T-helper 22 cell (primary cell): ENCODE measurements around the gene PSMD2.
A peak's percentile ranks its signal among the peaks of the same experiment; 100 is the strongest.
"Not testable (repeated sequence)": the region's sequence is repeated elsewhere in the genome, so short reads cannot be mapped to it uniquely, and the experiment has no call there.

Experiments used
- DNase-seq: peaks from one replicate; pipeline ENCODE4 v3.0.0-alpha.2; 2020; ENCODE audit warnings: low read depth

Gene PSMD2

DNA sequence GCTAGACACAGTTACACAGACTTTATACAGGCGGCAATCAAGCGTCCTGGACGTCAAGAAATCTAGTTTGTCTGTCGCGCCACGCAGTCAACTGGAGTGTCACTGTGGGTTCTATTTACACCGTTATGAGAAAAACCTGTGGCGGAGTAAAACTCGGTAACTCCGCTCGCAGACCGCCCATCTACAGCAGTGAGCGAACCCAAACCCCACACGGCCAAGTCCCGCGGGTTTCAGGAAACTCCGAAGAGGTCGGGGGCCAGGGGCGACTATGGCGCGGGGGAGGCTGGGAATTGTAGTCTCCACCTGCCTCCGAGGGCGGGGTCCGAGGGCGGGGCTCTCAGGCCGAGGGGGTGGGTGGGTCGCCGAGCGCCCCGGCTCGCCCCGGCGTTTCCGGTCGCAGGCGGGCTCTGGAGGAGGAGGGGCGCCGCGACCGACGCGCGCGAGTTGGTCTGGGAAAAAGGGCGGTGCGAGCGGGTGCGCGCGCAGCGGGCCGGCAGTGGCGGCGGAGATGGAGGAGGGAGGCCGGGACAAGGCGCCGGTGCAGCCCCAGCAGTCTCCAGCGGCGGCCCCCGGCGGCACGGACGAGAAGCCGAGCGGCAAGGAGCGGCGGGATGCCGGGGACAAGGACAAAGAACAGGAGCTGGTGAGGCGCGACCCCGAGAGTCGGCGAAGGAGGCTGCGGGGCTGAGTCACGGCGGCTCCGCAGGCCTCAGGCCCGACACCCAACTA is at the start of gene PSMD2:
Gene PSMD2 (plus strand): TSS at position 483 of the 729 bp plus-strand sequence. CDS start 26 bp downstream, at position 509.
- peak; percentile 95 for DNase-seq

DNA sequence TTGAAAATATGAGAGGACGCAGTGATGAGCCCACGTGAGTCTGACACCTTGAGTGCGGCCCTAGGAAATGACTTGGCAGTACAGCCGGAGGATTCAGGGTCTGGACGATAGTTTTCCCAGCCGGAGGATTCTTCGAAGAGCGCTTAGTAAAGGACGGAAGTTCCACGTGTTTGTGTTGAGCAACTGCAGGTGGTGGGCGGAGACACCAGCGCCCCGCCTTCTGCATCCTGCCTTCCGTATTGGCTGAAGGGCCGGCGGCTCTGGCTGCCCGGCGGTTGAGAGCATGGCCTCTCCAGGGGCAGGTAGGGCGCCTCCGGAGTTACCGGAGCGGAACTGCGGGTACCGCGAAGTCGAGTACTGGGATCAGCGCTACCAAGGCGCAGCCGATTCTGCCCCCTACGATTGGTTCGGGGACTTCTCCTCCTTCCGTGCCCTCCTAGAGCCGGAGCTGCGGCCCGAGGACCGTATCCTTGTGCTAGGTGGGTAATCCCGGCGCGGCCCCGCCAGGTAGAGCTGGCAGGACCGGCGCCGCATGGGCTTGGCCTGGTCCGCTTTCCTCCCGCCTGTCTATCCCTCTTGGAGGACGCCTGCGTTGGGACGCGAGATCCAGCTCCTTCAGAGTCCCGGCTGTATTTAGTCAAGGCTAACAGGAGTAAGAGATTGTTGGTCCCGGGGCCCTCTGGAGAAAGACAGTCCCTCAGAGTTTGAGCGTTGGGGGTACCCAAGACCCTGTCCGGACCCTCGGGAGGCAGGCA is 49.5 kb upstream of the PSMD2 start, which contains the start of gene EEF1AKMT4:
Gene EEF1AKMT4 (plus strand): TSS at position 261 of the 755 bp plus-strand sequence. CDS start 23 bp downstream, at position 284.
- peak; percentile 95 for DNase-seq

- DNase-seq: peak; percentile 72
Measured at GRCh38 chr3:184250167-184250828, 48.7 kb upstream of the PSMD2 start.

DNA sequence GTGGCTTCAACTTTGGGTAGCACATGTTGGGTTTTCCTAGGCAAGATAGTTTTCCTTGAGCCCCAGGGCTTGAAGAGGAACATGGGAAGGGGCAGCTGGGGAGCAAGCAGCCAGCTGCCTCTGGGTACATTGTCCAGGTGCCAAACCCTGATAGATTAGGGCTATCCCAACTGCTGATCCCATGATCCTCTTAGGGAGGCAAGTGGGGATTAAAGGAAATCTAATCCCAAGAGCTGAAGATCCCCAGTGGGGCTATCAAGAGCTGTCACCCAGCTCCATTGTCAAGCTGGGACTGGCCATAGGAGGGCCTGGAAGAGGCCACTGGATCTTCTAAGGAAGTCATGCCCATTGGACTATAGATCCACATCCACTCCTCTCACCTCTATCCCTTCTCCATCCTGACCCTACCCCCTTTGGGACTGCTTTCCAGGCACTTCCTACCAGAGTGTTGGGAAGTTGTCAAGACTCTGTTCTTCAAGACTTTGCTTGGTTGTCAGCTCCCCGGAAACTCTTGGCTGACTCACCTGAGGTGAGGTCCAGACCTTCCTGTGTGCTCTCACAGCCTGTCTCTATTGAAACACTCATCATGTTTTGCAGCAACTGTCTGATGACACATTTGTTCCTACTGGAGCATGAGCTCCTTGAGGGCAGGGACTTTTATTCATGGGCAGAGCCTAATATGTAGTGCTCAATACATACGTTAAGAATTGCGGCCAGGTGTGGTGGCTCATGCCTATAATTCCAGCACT is 43.6 kb upstream of the PSMD2 start:
- DNase-seq: no peak

DNA sequence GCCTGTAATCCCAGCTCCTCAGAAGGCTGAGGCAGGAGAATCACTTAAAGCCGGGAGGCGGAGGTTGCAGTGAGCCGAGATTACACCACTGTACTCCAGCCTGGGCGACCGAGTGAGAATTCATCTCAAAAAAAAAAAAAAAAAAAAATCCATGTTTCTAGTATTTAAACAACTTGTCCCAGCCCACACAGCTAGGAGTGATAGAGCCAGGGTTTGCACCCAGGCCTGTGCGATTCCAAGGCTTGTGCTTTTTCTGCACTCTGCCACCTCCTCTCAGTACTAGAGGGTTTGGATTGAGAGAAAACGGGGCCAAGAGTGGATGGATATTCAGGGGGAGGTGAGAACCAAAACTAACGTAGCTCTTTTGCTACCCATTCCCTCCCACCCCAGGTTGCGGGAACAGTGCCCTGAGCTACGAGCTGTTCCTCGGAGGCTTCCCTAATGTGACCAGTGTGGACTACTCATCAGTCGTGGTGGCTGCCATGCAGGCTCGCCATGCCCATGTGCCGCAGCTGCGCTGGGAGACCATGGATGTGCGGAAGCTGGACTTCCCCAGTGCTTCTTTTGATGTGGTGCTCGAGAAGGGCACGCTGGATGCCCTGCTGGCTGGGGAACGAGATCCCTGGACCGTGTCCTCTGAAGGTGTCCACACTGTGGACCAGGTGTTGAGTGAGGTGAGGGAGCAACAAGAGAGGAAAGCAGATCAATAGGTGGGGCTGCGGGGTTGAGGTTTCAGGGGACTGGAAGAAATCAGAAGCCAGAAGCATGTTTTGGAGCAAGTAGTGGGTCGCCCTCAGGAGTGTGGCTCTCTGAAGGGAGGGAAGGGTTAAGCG is 41.7 kb upstream of the PSMD2 start:
- DNase-seq: no peak

- DNase-seq: no peak
Measured at GRCh38 chr3:184258926-184259325, 40.1 kb upstream of the PSMD2 start.

GRCh38 chr3:184259396-184259877 is 39.6 kb upstream of the PSMD2 start:
- no peak for DNase-seq

DNA sequence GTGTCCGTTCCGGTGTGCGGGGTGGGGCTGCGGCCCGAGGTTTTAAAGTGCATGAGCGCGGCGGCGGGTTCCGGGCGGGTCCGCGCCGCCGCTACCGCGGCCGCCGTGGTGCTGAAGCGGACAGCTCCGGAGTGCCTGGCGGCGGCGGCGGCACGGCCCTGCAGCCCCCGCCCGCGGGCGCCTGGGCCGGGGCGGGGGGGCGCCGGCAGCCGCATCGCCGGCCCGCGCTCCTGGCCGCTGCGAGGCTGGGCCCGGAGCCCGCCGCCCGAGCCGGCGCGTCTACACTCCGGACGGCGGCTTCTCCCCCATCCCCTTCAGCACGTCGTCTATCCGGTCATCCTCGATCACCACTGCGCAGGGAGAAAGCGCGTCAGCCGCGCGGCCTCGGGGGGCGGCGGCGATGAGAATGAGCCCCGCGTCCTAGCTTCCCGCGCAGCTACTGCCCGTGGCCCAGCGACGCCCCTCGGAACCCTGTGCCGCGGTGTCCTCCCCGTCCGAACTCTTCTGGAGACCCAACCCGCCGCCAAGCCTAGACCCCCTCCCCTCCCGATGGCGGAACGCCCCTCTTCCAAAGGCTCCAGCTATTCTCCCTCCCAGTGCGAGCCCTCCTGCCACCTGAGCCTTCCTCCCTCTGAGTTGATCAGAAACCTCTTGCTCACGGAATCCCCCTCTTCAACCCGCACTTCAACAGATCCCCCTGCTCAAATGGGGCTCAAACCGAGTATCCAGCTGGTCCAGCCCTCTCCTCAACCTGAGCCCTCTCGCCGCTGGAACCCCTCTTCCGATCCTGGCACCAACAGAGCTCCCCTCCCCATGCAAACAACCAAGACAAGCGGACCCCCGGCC is 38.9 kb upstream of the PSMD2 start:
- DNase-seq: no peak

DNA sequence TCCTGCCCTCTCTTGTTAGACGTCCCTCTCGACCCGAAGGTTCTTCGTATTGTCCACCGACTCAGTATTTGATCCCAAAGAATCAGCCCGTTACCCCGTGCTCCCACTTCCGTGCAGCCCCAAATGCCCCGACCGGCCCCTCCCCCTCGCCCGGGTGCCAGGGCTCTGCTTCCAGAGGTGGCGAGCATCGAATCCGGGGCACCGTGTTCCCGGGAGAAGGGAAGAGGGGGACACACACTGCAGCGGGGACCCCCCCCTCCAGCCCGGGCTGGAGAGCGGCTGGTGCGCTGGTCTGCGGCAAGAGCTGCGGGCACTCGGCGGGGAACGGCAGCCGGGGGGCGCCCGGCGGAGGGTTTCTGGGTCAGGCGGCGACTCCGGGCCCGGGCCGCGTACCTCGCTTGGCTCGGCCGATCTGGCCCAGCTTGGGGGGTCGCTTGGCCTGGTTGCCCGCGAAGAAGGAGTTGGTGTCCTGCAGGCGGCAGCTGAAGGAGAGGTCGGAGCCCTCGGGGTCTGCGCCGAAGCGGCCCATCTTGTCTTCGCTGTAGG is 38.2 kb upstream of the PSMD2 start:
- DNase-seq: no peak

DNA sequence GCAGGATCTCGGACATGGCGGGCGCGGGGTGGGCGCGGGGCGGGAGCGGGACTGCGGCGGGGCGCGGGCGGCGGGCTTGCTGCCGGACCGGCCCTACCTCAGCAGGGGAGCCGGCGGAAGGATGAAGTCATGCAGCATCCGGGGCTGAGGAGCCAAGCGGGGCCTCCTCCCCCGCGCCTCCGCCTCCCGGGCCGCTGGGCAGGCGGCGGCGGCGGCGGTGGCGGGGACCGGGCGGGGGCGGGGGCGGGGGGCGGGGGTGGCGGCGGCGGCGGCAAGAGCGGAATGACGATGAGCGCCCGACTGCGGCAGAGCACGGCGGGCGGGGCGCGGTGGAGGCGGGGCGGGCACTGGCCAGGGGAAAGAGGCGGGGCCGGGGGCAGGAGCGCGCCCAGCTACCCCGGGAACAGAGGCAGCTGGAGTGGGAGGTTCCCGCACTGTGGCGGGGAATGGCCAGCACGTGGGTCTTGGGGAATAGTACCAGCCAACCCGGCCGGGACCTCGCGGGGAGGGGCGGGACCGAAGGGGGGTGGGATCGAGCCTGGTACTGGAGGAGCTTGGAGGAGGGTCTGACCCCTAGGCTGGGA is 37.7 kb upstream of the PSMD2 start, which contains the start of gene CAMK2N2:
Gene CAMK2N2 (minus strand): TSS at position 284 of the 584 bp plus-strand sequence. CDS start 268 bp downstream, at position 16.
- DNase-seq: peak; percentile 58

DNA sequence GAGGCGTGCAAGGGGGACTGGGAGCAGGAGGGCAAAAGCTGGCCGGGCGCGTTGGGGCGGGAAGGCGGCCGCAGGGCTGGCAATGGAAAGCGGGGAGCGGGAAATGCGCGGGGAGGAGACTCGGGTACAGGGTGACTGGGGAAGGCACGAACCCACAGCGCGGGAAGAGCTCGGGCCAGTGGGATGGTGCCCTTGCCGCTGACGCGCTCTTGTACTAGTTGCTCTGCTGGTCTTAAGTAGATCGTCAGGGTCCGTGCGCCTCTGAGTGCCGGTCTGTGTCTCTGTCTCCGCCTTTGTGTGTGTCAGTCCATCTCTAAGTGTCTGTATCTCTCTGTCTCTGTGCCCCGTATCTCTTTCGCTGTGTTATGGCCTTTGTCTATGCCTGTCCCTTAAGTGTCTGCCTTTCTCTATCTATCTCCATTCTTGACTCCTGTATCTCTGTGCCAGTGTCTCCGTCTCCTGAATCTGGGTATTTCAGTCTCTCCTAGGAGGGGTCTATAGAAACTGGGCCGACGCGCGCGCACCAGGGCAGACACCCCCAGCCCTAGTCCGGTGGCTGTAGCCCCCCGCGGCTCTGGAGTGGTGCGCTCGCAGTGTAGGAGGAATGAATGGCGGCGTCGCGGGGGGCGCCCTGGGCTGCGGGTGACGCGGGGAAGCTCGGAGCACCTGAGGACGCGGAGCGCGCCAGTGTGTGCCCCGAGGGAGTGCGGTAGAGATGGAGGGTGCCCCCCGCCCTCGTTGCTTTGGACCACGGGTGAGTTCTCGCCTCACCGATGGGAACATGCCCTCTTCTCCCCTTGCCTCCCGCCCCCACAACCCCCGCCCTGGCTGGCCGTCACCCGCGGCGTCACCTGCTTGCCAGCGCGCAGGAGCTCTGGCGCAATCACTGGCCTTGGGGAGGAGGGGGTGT is 36.9 kb upstream of the PSMD2 start:
- DNase-seq: no peak

GRCh38 chr3:184262764-184263179 is 36.3 kb upstream of the PSMD2 start:
- DNase-seq: no peak

DNA sequence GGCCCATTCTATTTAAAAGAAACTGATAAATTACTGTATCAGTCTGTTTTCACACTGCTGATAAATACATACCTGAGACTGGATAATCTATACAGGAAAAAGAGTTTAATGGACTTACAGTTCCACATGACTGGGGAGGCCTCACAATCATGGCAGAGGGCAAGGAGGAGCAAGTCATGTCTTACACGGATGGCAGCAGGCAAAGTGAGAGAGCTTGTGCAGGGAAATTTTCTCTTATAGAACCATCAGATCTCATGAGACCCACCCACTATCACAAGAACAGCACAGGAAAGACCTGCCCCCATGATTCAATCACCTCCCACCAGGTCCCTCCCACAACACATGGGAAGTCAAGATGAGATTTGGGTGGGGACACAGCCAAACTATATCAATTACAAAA is 31.8 kb upstream of the PSMD2 start:
- DNase-seq: not testable (repeated sequence)

GRCh38 chr3:184272269-184272668 is 26.8 kb upstream of the PSMD2 start:
- DNase-seq: no peak

DNA sequence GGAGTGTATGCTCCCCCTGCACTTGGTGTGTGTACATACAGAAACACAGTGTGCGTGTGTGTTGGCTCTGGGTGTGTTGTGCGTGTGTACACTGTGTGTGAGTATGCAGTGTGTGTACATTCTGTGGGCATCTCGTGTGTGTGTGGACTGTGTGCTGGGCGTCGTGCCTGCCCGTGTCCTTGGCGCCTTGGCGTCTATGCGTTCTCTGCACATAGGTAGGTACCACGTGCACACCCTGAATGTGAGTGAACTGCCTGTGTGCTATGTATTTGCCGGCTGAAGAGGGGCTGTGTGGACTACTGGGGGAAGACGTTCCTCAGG is 23.7 kb upstream of the PSMD2 start:
- no peak for DNase-seq

DNA sequence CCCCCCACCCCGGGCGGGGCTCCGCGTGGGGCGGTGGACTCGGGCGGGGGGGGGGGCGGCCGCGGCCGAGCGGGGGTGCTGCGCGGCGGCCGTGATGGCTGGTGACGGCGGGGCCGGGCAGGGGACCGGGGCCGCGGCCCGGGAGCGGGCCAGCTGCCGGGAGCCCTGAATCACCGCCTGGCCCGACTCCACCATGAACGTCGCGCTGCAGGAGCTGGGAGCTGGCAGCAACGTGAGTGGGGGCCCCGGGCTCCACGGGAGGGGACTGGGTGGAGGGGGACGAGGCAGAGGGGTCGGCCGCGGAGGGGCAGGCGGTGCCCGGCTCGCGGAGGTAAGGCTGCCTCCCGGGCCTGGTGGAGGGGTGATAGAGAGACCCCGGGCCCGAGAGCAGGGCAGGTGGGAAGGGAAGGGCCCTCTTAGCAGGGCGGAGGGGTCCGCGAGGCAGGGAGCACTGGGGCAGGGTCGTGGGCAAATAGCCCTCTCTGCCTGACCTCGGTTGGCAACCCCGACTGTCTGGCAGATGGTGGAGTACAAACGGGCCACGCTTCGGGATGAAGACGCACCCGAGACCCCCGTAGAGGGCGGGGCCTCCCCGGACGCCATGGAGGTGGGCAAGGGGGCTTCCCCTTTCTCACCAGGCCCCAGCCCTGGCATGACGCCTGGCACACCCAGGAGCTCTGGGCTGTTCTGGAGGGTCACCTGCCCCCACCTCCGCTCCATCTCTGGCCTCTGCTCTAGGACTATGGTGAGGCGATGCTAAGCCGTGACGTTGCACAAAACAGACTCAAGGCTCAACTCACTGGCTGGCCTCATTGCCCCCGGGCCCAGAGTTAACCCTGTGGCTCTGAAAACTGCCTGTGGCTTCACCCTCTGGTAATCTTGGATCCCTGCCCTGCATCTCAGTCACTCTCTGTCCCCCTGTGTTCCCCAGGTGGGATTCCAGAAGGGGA is 22.8 kb upstream of the PSMD2 start, which contains the start of gene ECE2:
Gene ECE2 (plus strand): TSS at position 62 of the 950 bp plus-strand sequence. CDS start 132 bp downstream, at position 194.
- no peak for DNase-seq

DNA sequence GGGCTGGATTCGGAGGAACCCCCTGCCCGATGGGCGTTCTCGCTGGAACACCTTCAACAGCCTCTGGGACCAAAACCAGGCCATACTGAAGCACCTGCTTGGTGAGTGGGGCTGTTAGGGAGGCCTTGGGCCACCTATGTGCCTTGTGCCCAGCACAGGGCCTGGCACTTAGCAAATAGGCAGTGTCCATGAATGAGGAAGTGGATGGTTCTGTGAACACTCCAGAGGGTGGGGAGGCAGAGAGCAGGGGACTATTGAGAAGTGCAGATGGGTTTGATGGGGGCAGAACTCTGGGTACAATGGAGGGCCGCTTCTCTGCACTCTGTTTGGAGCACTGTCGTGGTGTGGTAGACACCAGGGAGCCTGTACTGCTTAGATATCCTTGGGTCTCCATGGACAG is 21.7 kb upstream of the PSMD2 start:
- DNase-seq: no peak
